AG10803 (cell line): ENCODE measurements around the gene ANKRD61.
A peak's percentile ranks its signal among the peaks of the same experiment; 100 is the strongest.
"Not testable (repeated sequence)": the region's sequence is repeated elsewhere in the genome, so short reads cannot be mapped to it uniquely, and the experiment has no call there.

Experiments
- DNase-seq: peaks from one replicate; pipeline ENCODE4 v3.0.0; 2010; ENCODE audit warnings: low read depth
- H3K4me3 ChIP-seq: 2 replicates; pipeline ENCODE4 v1.5.1; 2011; ENCODE audit warnings: mild to moderate bottlenecking, low read length, control low read depth
- TF ChIP-seq, protein P1 (sequence below): conservative IDR thresholded peaks from 2 replicates; pipeline ENCODE4 v1.5.1; 2011; ENCODE audit warnings: mild to moderate bottlenecking, low read length, control low read depth, inconsistent platforms

Gene ANKRD61

DNA sequence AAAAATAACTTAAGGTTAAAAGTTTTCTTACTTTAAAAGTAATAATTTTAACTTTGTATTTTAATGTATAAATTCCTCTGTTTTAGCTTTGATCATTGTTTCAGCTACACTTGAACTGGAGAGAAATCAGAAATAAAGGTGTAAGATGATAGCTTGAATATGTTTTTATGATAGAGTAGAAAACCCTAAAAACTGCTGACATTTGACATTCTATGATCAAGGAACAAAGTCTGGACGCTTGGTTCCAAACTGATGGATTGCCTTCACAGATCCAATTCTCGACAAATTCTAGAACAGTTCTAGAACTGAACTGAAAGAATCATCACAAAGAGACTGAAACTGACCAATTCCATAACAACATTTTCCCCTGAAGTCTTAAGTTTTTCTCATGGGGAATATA, at the start of gene ANKRD61:
ANKRD61 (plus strand) TSS at position 389 of the 400 bp plus-strand sequence; CDS start at position 389, 0 bp downstream.
- no peak within 1 kb of the TSS for H3K4me3 ChIP-seq
- DNase-seq = no peak
- TF ChIP-seq, protein P1, sequence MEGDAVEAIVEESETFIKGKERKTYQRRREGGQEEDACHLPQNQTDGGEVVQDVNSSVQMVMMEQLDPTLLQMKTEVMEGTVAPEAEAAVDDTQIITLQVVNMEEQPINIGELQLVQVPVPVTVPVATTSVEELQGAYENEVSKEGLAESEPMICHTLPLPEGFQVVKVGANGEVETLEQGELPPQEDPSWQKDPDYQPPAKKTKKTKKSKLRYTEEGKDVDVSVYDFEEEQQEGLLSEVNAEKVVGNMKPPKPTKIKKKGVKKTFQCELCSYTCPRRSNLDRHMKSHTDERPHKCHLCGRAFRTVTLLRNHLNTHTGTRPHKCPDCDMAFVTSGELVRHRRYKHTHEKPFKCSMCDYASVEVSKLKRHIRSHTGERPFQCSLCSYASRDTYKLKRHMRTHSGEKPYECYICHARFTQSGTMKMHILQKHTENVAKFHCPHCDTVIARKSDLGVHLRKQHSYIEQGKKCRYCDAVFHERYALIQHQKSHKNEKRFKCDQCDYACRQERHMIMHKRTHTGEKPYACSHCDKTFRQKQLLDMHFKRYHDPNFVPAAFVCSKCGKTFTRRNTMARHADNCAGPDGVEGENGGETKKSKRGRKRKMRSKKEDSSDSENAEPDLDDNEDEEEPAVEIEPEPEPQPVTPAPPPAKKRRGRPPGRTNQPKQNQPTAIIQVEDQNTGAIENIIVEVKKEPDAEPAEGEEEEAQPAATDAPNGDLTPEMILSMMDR = no peak

DNA sequence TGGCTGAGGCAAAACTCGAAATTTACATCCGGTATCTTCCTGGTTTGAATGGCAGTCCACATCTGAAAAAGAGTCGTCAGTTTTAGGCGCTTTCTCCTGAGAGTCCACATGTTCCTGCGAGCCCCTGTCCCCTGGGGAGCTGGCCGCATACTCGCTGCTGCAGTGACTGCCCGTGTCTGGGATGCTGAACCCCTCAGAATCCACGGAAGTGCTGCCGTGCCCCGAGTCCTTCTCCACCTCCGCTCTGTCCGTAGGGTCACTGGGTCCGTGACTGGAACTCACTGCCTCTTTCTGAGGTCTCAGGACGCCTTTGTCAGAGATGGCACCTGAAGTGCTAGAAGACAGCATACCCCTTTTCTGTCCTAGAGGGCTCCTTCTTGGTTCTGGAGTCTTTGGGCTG, 44.1 kb upstream of the ANKRD61 start:
- not testable (repeated sequence) for H3K4me3 ChIP-seq, DNase-seq

DNA sequence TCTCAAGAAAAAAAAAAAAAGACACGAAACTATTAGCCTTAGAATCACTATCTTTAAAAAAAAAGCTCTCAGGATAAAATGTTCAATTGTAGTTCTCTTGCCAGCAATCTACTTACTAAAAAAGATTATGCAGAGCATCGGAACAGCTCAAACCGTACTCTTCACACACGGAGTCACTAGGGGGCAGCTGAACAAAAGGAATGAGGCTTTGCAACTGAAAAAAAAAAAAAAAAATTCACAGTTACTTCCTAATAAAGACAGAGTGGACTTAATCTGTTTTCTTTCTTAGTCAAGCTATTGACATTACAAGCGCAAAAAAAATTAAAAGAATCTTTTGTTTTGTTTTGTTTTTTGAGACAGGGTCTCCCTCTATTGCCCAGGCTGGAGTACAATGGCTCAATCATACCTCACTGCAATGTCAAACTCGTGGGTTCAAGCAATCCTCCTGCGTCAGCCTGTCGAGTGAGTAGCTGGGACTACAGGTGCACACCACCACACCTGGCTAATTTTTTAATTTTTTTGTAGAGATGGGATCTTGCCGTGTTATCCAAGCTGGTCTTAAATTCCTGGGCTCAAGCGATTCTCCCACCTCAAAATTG, 33.9 kb upstream of the ANKRD61 start:
- TF ChIP-seq, protein P1 = peak; percentile 77
- DNase-seq = peak; percentile 70
- H3K4me3 ChIP-seq = no peak overlapping the region

DNA sequence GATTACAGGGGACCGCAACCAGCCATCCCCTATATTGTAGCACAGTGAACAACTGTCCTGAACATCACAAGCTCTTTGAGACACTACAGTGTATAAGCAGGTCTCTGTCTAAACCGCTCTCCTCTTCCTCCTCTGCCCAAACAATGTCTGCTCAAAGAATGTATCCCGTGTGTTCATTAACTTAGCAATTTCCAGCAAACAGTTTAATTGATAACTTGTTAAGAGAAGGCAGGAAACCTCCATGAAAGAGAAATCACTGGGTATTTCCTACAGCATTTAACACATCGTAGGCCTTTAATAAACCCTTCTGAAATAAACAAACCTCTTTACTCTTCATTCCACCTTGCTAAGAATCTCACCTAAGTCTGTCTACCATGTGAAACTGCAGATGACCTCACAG, 23.8 kb upstream of the ANKRD61 start:
- no peak for DNase-seq
- TF ChIP-seq, protein P1 = no peak
- no peak overlapping the region for H3K4me3 ChIP-seq

DNA sequence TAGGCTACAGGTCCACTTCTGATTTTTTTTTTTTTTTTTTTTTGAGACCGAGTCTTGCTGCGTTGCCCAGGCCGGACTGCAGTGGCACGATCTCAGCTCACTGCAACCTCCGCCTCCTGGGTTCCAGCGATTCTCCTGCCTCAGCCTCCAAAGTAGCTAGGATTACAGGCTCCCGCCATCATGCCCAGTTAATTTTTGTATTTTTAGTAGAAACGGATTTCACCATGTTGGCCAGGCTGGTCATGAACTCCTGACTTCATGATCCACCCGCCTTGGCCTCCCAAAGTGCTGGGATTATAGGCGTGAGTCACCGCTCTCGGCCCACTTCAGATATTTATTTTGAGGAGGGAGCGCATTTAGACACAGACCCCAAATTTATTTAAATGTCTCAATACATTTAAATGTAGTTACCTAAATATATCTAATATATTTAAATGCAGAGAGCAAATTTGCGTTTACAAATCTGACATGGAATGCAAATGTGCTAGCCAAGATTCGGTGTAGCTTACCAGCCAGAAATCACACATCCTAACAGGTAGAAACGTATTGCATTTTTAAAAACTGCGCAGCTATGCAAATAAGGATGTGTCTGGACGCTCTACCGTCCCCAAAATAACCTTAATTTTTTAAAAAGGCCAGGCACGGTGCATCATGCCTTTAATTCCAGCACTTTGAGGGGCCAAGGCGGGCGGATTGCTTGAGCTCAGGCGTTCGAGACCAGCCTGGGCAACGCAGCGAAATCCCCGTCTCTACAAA, 23.2 kb upstream of the ANKRD61 start:
- DNase-seq = not testable (repeated sequence)
- peak overlapping the region; percentile 85 for H3K4me3 ChIP-seq

DNA sequence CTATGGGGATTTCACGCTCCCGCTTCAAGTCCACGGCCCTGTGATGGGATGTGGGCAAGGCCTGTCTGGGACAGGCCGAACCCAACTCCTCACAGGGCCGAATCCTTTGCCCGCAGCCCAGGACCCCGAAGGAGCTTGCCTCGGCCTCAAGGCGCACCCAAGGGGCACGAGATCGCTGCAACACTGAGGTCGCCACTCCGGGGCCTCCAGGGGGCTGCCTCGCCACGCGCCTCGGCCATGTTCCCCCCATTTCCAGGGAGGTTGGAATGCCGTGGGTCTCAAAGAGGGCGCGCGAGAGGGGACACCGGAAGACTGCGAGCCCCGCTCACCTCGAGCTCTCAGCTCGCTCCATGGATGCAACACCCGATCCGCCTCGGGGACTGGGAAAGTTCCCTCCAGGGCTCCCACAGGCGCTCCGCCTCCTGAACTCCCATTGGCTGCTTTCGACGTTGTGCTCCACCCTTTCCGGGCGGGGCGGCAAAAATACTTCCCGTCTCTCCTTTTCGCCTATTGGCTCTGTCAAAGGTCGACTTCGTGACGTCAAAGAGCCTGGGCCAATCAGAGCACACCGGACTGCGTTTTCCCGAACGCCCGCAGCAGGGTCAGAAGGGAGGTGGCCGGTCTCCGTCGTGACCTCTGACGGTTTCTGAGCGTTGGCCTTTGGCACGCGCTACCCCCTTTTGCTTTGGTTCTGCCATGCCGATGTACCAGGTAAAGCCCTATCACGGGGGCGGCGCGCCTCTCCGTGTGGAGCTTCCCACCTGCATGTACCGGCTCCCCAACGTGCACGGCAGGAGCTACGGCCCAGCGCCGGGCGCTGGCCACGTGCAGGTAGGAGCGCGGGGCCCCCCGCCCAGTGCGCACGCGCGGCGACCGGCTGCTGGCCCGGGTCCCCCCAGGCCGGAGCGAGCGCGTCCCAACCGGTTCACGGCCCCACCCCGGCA, 22.2 kb upstream of the ANKRD61 start, which contains the start of the genes AIMP2 and PMS2:
AIMP2 (plus strand) TSS at position 605 of the 944 bp plus-strand sequence; CDS start at position 697, 92 bp downstream.
PMS2 (minus strand) TSS at position 382 of the 944 bp plus-strand sequence; CDS start at position 352, 30 bp downstream.
- peak; percentile 97 for DNase-seq
- H3K4me3 ChIP-seq = peak within 1 kb of the TSS; percentile 87

DNA sequence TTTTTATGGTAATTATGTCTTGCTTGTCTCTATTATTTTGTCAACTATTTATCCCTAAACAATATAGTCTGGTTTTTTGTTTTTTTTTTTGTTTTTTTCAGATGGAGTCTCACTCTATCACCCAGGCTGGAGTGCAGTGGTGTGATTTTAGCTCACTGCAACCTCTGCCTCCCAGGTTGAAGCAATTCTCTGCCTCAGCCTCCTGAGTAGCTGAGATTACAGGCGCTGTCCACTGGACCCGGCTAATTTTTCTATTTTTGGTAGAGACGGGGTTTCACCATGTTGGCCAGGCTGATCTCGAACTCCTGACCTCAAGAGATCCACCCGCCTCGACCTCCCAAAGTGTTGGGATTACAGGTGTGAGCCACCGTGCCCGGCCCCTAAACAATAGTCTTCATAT, 20.8 kb upstream of the ANKRD61 start:
- not testable (repeated sequence) for DNase-seq
- peak overlapping the region; percentile 87 for H3K4me3 ChIP-seq

More for the DNA sequence above, 22.2 kb upstream of the ANKRD61 start, which contains the start of the genes AIMP2 and PMS2:
- TF ChIP-seq, protein P1 = no peak; the same call in 1 of the 2 replicates

DNA sequence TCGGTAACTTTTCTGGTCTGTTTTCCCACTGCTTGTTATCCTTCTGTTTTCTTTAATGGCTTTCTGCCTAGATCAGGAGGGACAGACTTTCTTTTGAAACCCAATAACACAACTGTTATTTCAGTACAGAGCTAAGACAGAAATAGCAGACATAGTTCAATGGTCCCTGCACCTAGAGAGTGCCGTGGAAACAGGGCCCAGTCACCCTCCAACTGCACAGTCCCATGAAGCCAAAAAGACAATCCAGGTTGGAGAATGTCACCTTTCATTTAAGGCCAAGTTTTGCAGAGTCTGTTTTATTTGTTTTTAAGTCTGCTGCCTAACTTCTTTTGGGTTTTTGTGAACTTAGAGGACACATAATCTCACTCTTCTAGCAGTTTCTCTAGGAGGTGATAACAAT, 19.6 kb upstream of the ANKRD61 start:
- no peak overlapping the region for H3K4me3 ChIP-seq
- TF ChIP-seq, protein P1 = no peak
- DNase-seq = no peak
